HFF-Myc (cell line): ENCODE measurements around the gene TERF2IP.

Experiments used
- DNase-seq: peaks from one replicate; pipeline ENCODE4 v3.0.0-alpha.2; 2011; ENCODE audit warnings: low read depth; ENCODE audit errors: extremely low read depth
- H3K4me3 ChIP-seq: replicated peaks from 2 replicates; pipeline ENCODE4 v1.5.1; 2011; ENCODE audit warnings: low read depth, mild to moderate bottlenecking, control low read depth, low read length
- TF ChIP-seq, protein P1 (sequence below): IDR thresholded peaks from 2 replicates; pipeline ENCODE4 v1.5.1; 2012; ENCODE audit warnings: mild to moderate bottlenecking, low read depth, low read length, control low read depth; ENCODE audit errors: missing control alignments

The TERF2IP gene

DNA sequence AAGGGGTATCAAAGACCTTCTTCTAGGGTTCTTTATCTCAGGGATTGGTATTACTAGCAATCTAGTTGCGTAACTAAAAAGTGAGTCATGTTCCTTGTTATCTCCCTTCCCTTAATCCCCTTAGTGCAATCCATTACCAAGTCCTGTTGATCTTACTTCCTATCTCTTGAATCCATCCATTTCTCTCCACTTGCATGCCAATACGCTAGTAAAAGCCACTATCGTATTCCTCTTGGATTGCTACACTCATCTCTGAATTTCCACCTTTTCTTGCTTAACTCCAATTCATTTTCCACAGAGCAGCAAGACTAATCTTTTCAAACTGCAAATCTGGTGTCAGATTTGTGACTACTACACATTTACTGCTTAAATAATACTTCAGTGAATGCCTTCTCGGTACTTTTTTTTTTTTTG, 22.6 kb upstream of the TERF2IP start:
- no peak for DNase-seq
- TF ChIP-seq, protein P1, sequence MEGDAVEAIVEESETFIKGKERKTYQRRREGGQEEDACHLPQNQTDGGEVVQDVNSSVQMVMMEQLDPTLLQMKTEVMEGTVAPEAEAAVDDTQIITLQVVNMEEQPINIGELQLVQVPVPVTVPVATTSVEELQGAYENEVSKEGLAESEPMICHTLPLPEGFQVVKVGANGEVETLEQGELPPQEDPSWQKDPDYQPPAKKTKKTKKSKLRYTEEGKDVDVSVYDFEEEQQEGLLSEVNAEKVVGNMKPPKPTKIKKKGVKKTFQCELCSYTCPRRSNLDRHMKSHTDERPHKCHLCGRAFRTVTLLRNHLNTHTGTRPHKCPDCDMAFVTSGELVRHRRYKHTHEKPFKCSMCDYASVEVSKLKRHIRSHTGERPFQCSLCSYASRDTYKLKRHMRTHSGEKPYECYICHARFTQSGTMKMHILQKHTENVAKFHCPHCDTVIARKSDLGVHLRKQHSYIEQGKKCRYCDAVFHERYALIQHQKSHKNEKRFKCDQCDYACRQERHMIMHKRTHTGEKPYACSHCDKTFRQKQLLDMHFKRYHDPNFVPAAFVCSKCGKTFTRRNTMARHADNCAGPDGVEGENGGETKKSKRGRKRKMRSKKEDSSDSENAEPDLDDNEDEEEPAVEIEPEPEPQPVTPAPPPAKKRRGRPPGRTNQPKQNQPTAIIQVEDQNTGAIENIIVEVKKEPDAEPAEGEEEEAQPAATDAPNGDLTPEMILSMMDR, result no peak

DNA sequence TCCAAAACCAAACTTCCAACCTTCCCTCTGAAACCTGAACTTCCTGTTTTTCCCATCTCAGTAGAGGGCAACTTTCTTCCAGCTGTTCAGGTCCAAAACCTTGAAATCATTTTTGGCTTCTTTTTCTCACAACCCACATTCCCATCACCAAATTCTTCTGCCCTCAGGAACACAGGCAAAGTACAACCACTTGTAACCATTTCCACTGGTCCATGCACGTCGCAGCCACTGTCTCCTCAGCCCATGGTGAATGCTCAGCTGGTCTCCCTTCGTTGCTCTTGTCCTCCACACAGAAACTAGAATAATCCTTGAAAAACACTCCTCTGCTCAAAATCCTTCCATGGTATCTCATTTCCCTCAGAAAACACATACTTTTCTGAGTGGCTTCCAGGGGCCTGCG, 20.8 kb upstream of the TERF2IP start:
- no peak for DNase-seq
- H3K4me3 ChIP-seq, result no peak overlapping the region
- TF ChIP-seq, protein P1, result no peak

More for the DNA sequence above, 22.6 kb upstream of the TERF2IP start:
- no peak overlapping the region for H3K4me3 ChIP-seq

DNA sequence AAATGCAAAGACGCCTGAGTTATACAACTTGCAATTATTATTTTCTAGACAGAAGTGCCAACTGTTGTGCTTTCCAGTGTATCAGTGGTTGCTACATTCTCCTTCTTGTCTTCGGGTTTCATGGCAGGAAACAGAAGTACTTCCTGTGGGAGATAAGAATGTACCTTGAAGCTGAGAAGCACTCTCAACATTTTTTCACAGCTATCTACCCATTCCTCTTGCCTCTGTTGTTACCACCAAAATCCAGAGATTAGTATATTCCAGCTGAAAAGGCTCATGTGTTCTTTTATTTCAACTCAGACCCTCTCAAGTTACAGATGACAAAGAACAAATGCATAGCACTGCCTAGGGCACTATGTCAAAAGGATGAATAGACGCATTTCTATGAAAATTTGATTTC, 19.7 kb upstream of the TERF2IP start:
- no peak overlapping the region for H3K4me3 ChIP-seq
- DNase-seq, result no peak

DNA sequence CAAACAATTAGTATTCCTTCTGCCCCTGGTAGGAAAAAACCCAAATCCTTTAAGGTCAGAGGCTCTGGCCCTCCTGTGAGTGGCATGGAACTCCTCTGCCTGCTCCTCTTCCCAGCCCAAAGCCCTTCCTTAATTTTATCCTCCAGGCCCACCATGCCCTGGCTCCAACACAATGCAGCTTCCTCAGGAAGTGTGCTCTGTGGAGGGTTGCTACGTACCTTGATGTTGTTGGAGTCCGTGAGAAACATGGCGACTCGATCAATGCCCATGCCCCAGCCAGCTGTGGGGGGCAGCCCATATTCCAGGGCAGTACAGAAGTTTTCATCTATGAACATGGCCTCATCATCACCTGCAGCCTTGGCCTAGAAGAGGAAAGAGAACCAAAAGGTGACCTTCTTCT, 19.2 kb upstream of the TERF2IP start:
- DNase-seq, result no peak
- no peak overlapping the region for H3K4me3 ChIP-seq
- TF ChIP-seq, protein P1, result no peak

More for the DNA sequence above, 19.7 kb upstream of the TERF2IP start:
- TF ChIP-seq, protein P1, result no peak

DNA sequence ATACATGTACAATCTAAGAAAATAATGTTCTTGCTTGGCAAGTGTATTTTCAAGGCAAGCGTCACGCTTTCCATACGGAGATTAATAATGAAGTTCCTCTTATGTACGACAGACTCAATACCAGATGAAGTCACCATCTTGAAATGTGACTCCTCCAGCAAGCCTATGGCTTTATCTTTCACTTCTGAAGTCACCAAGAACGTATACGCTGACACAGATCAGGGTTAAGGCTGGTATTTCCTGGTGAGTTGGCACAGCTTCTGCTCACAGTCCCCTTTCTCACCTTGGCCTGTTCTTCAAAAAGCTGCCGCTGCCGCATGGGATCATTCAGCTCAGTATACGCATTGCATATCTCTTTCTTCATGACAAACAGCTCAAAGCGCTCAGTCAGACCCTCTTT, 18.4 kb upstream of the TERF2IP start:
- no peak for DNase-seq
- TF ChIP-seq, protein P1, result no peak
- H3K4me3 ChIP-seq, result no peak overlapping the region

DNA sequence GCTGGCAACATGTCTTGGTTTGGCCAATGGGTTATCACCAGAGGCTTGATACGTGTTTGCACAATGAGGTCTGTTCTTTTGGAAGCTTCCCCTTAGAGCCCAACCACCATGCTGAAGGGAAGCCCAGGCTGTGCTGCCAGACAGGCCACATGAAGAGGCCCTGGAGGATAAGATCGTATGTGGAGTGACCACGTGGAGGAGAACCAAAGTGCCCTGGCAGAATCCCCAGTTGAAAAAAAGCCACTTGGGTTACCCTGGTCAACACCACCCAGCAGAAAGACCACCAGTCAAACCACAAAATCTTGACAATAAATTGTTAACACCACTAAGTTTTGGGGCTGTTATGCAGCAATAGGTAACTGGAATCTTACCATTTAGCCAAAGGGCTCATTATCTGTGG, 17.5 kb upstream of the TERF2IP start:
- H3K4me3 ChIP-seq, result no peak overlapping the region
- DNase-seq, result no peak
- TF ChIP-seq, protein P1, result no peak

DNA sequence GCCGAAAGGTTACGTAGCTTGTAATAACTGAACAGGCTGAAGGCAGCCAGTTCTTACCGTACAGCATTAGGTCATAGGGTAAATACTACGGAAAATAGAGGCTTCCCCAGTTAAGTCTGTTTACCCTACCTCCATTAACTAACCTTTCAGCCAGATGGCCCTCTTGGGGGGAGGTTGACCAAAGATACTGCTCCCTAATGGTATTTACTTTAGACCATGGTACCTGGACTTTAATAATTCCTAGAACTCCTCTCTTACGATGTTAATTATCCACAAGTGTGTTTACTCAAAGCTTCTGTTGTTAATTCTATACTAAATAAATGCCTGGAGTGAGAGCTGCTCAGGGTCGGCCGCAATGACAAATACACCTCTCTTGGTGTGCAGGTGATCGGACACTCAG, 14.7 kb upstream of the TERF2IP start:
- TF ChIP-seq, protein P1, result no peak
- no peak overlapping the region for H3K4me3 ChIP-seq
- DNase-seq, result no peak
